Right renal cortex interstitium (tissue), 3 donors: ENCODE data around the gene PGBD2. TPM values are rescaled to one million over a fixed set of nuclear protein-coding genes. Genes with fewer than 3 reads are reported as not detected.
"Not testable (repeated sequence)": the region's sequence is repeated elsewhere in the genome, so short reads cannot be mapped to it uniquely, and the experiment has no call there.

Source experiments
- DNase-seq, 3 donors: peaks; one replicate each; pipeline ENCODE4 v3.0.0-alpha.2; 2013; ENCODE audit warnings: low read depth in 3 of 3, low spot score in 2 of 3
- polyA plus RNA-seq, 3 donors: library from polyadenylated mRNA; unstranded; fragments of 120-200 nt; gene quantifications; one replicate each; pipeline ENCODE4 v1.2.1, GENCODE V29; 2013; ENCODE audit not compliant: insufficient read length in 3 of 3

Gene PGBD2
- polyA plus RNA-seq, 3 donors: 11.4 to 13.0 (median 12.4) TPM

DNA sequence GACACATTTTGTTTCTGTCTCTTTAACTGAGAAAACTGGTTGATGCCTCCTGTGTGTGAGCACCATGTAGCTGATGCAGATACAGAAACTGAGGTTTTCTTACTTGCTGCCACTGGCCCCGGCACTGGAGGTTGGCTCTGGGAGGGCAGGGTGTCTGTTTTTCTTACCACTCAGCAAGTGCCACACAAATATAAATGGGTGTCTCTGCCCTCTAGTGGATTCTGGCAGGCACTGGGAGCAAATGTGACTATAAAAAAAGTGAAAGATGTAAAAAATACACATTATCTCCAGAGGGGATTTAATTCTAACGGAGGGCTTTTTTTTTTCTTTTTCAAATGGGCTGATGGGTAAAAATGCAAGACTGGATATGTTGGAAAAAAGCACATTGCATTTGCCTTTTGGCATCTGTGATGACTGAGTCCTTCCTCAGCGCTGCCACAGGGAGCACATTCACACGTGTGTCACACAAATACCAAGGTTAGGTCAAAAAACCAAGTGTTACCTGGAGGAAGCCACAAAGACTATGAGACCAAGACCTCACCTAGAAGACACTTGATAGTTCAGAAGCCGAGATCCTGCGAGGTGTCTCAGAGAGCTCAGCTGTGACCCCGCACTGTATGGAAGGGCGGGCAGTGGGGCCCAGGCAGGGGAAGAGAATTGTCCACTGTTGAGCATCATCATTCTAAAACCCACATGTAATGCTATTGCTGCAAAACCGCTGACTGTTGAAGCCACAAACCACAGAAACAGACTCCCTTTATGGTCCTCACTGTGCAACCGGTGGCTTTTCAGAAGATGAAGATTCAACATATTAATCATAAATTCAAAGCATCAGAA is 18.9 kb downstream of the PGBD2 start:
- DNase-seq: peak in 1 of 3 donors; percentile 8

DNA sequence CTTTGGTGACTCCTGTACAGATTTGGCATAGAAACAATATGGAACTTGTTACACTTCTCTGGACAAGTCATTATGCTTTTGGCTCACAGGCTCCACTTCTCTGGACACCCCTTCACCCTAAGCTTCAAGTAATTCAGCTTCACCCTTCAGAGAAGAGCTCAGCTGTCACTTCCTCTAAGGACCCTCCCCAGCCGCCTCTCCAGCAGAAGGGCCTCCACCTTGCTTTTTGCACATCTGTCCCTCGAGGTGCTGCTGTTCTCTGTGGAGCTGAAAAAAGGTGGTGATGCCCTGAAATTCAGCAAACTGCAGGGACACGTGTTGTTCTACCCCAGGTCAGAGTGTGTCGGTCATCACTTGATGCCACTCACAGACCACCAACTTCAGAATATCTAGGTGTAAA is 19.8 kb downstream of the PGBD2 start:
- DNase-seq: not testable (repeated sequence)

DNA sequence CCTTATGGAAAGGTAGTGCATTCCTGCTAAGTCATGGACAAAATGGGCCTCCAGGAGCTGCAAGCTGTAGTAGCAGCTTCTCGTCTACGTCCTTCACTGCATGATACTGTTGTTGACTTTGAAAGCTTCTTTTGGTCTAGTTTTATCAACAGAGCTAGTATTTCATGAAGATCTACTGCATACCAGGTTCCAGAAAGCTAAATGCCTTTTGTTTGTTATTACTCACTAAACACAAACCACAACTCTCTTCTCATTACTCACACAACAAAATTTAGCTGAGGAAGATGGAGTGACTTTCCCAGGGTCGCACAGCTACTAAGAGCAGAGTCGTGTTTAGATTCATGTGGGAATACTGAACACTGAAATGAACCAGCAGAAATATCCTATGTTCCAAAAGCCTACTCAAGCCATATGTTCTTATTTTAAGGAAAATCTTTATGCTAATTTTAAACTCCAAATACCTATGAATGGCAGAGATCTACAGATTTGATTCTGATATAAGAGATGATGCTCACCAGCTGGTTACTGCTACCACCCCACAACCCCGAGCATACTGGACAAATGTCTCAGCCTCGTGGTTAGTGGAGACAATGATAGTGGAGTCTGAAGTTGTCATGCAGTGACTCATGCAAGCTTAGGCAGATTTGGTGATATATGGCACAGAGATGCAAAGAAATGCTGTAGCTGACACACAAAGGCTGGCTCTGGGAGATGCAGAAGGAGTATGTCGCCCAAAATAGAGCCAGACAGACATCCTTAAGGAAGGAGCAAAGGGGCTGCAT is 20.6 kb downstream of the PGBD2 start:
- no peak for DNase-seq

DNA sequence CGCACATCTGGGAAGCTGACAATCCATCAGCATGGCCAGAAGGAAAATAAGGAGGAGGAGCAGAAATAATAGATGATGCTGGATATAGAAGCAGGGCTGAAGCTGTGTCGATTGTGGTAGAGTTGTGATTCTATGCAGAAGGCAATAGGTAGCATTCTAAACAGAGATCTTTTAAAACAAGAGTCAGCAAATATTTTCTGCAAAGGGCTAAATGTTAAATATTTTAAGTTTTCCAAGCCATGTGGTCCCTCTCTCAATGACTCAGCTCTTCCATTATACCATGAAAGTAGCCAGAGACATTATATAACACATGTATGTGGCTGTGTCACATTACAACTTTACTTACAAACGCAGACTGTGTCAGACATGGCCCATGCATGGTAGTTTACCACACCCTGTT is 21.2 kb downstream of the PGBD2 start:
- not testable (repeated sequence) for DNase-seq

DNA sequence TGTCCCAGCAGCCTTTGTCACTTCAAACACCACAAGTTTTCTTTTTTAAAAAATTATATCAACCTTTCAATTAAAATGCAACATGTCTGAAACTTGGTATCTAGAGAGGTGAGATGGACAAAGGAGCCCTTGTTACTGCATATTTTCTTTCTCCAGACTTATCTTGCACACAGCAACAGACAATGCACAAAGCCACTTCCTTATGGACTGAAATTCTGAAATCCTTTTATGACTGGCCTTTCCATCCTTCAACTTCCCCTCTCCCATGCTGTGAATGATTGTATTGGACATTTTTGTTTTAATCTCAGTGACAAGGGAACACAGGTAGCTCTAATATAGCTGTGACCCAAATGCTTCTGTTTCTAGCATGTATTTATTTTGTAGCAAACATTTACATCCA is 22.1 kb downstream of the PGBD2 start:
- DNase-seq: not testable (repeated sequence)

DNA sequence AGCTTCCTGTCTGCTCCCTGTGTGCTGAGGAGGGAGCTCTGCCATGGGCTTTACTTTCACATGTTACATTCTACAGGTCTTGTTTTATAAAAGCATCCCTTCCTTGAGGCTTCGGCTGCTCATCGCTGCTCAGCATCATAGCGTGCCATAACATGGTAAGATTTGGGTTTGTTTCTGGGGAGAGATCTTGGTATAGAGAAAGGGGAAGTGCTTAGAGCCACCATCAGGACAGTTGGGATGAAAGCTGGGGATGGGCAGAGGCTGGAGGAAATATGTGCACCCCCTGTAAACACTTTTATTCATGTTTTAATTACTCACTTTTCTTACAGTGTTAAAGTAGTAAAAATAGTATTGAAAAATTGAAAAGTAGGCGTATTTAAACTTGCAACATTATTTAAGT is 24.0 kb downstream of the PGBD2 start:
- DNase-seq: not testable (repeated sequence)

DNA sequence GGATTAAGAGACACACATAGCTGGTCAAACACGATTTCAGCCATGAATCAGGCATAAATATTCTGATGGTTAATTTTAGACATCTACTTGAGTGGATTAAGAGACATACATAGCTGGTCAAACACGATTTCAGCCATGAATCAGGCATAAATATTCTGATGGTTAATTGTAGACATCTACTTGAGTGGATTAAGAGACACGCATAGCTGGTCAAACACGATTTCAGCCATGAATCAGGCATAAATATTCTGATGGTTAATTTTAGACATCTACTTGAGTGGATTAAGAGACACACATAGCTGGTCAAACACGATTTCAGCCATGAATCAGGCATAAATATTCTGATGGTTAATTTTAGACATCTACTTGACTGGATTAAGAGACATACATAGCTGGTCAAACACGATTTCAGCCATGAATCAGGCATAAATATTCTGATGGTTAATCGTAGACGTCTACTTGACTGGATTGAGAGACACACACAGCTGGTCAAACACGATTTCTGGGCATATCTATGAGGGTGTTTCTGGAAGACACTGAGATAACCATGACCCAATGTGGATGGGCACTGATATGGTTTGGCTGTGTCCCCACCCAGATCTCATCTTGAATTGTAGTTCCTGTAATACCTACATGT is 32.3 kb downstream of the PGBD2 start:
- DNase-seq: not testable (repeated sequence)

DNA sequence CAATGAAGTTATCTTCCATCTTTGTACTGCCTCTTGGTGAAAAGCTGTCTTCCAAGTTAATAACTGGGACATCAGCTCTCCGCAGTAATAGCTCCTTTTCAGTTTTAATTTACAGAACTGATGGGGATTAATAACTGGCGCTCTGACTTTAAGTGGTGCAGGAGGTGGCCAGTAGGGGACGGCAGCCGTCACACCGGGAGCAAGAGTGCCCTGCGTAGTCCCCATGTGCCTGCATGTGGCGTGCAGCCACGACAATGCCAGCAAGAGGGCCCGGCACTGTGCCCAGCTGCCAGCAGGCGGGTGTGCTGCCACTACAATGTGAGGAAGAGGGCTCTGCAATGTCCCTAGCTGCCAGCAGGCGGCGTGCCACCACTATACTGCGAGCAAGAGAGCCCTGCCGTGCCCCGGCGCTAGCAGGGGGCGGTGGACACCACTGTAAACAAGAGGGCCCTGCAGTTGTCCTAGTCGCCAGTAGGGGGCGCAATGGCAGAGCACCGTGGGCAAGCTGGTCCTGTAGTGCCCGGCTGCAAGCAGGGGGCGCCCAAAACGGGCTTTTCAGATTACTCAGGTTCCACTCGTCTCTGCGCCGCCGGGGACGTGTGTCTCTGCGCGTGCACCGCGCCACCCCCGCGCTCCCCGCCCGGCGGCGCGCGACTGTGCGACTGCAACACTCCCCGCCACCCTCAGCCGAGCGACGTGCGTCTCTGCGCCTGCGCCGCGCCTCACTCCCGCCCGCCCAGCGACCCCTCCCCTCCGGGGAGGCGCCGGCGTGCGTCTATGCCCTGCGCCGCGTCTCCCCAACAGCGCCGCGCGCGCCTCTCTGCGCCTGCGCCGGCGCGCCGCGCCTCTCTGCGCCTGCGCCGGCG is 38.3 kb downstream of the PGBD2 start:
- DNase-seq: not testable (repeated sequence)

DNA sequence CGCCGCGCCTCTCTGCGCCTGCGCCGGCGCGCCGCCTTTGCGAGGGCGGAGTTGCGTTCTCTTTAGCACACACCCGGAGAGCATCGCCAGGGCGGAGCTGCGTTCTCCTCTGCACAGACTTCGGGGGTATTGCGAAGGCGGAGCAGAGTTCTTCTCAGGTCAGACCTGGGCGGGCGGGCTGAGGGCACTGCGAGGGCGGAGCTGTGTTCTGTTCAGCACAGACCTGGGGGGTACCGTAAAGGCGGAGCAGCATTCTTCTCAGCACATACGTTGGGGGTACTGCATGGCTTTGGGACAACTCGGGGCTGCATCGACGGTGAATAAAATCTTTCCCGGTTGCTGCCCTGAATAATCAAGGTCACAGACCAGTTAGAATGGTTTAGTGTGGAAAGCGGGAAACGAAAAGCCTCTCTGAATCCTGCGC is 39.0 kb downstream of the PGBD2 start:
- not testable (repeated sequence) for DNase-seq

DNA sequence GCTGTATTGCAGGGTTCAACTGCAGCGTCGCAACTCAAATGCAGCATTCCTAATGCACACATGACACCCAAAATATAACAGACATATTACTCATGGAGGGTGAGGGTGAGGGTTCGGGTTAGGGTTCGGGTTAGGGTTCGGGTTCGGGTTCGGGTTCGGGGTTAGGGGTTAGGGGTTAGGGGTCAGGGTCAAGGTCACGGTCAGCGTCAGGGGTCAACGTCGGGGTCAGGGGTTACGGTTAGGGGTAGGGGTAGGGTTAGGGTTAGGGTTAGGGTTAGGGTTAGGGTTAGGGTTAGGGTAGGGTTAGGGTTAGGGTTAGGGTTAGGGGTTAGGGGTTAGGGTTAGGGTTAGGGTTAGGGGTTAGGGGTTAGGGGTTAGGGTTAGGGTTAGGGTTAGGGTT is 39.4 kb downstream of the PGBD2 start:
- DNase-seq: not testable (repeated sequence)

DNA sequence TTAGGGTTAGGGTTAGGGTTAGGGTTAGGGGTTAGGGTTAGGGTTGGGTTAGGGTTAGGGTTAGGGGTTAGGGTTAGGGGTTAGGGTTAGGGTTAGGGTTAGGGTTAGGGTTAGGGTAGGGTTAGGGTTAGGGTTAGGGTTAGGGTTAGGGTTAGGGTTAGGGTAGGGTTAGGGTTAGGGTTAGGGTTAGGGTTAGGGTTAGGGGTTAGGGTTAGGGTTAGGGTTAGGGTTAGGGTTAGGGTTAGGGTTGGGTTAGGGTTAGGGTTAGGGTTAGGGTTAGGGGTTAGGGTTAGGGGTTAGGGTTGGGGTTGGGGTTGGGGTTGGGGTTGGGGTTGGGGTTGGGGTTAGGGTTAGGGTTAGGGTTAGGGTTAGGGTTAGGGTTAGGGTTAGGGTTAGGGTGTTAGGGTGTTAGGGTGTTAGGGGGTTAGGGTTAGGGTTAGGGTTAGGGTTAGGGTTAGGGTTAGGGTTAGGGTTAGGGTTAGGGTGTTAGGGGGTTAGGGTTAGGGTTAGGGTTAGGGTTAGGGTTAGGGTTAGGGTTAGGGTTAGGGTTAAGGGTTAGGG is 39.9 kb downstream of the PGBD2 start:
- not testable (repeated sequence) for DNase-seq

Other genes with a start within 250 kb of the PGBD2 start
- not detected for gene OR14I1, start 203.5 kb upstream of the PGBD2 start, polyA plus RNA-seq
- not detected for gene LYPD8, start 150.5 kb upstream of the PGBD2 start, polyA plus RNA-seq
- gene SH3BP5L, start 80.3 kb upstream of the PGBD2 start, polyA plus RNA-seq: 10 to 100 TPM; 22.1 to 25.0 (median 22.8) TPM
- gene ZNF672, start 68.0 kb upstream of the PGBD2 start, polyA plus RNA-seq: 10 to 100 TPM; 20.8 to 22.9 (median 21.4) TPM
- gene ZNF692, start 47.1 kb upstream of the PGBD2 start, polyA plus RNA-seq: 10 to 100 TPM; 31.5 to 35.2 (median 32.3) TPM